Aorta (tissue), 5 donors: ENCODE measurements around the gene LMX1B. TPM values are rescaled to one million over a fixed set of nuclear protein-coding genes. Genes with fewer than 3 reads are reported as not detected.

Source experiments
- ATAC-seq: fragments of 200-7000 bp; cut with Tn5 transposase; one replicate; pipeline ENCODE4 v1.9.1; 2022; ENCODE audit warnings: moderate library complexity; ENCODE audit not compliant: low FRiP score
- DNase-seq, 2 donors: peaks; one replicate each; pipeline ENCODE4 v3.0.0-alpha.2; 2020
- H3K27ac ChIP-seq, 2 donors: one replicate each; pipeline ENCODE4 v1.5.1; 2013; ENCODE audit warnings: low read length in 2 of 2, mild to moderate bottlenecking in 2 of 2, moderate library complexity in 2 of 2, control low read depth in 1 of 2, inconsistent platforms in 1 of 2, low read depth in 1 of 2
- H3K27me3 ChIP-seq, 2 donors: one replicate each; pipeline ENCODE4 v1.6.1; 2013; ENCODE audit warnings: control low read depth in 1 of 2, low read length in 1 of 2, mild to moderate bottlenecking in 1 of 2, moderate library complexity in 1 of 2; ENCODE audit not compliant: insufficient read depth in 2 of 2, control insufficient read depth in 1 of 2
- H3K36me3 ChIP-seq, 2 donors: one replicate each; pipeline ENCODE4 v1.6.1; 2013; ENCODE audit warnings: control low read depth in 1 of 2, low read length in 1 of 2, mild to moderate bottlenecking in 1 of 2; ENCODE audit not compliant: insufficient read depth in 2 of 2, control insufficient read depth in 1 of 2
- H3K4me1 ChIP-seq, 2 donors: one replicate each; pipeline ENCODE4 v1.6.1; 2013; ENCODE audit warnings: low read length in 2 of 2, control low read depth in 1 of 2, mild to moderate bottlenecking in 1 of 2, moderate library complexity in 1 of 2; ENCODE audit not compliant: insufficient read depth in 2 of 2, control insufficient read depth in 1 of 2
- H3K4me3 ChIP-seq, 2 donors: one replicate each; pipeline ENCODE4 v1.5.1; 2013; ENCODE audit warnings: low read length in 2 of 2, control low read depth in 1 of 2, mild to moderate bottlenecking in 1 of 2
- H3K9me3 ChIP-seq: one replicate; pipeline ENCODE4 v1.6.1; 2013; ENCODE audit warnings: mild to moderate bottlenecking, low read length; ENCODE audit not compliant: control insufficient read depth
- WGBS, 2 donors: extraction: QIAGEN DNeasy Blood & Tissue Kit; methylation state at CpG; one replicate each; pipeline ENCODE4 v1.1.7; 2013; 5-methylcytosine and 5-hydroxymethylcytosine counted together
- intact Hi-C, 2 donors: fragments of 100-400 bp; cut with DNase I; formaldehyde crosslinking; loops; one replicate each; pipeline versions ENCODE4 v1.14.2 to v1.15.0; 2022
- polyA plus RNA-seq, 2 donors: library from polyadenylated mRNA; stranded (reverse); fragments of 200-250 nt; gene quantifications; one replicate each; pipeline ENCODE4 v1.2.3, GENCODE V29; 2013
- total RNA-seq, 2 donors: library from RNA; stranded (reverse); fragmentation: NEBNext Ultra II Directional; extraction: Animal tissue kit (Norgen Biotek cat#: 25700); gene quantifications; one replicate each; pipeline ENCODE4 v1.2.1, GENCODE V29; 2021
- donor health status: healthy with polysubstance abuse.
- donor health status: Bipolar disorder and iron deficiency.
- donor health status: DM: no; HTN: no; CAD: no.
- donor health status: DM: no; HTN: no; CAD: no.
- donor health status: DM: yes; HTN: yes; CAD: no.

Gene LMX1B
- total and polyA plus RNA-seq, 4 donors, result 0.32 to 1.6 TPM; not detected in 2

GRCh38 chr9:126608551-126608950 is 5.2 kb upstream of the LMX1B start:
- DNase-seq, result peak in 1 of 2 donors; percentile 51
- H3K4me3 ChIP-seq, result no peak overlapping the region

DNA sequence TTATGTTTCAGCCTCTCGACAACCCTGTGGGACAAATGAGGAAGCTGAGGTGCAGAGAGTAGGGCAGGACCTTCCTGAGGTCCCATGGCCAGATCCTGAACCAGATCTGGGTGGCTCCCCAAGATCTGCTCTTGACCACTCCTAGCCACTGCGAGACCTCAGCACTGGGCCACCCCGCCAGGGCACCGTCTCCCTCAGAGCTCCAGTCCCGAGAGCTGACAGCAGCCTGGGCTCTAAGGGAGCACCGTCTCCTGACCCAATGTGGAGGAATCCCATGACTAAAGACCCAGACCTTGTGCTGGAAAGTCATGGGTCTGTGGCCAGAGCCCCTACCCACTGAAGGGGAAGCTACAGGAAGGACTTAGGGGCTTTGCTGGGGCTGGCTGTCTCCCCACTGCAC is 4.5 kb upstream of the LMX1B start:
- Histone ChIP-seq H3K4me1 (no peaks in the 10 kb centered on the region), H3K27ac (no peak overlapping the region), H3K4me3 (no peak overlapping the region), H3K27me3 (no peaks in the 10 kb centered on the region), H3K9me3 (no peaks in the 10 kb centered on the region), H3K36me3 (no peaks in the 10 kb centered on the region)
- DNase-seq (no peak), ATAC-seq (no peak)
- intact Hi-C loops, result loop anchor here in 1 of 2 donors (5.0 kb wide), 1 partner anchor 173 kb away; no protein-coding TSS in a partner anchor
- WGBS, 2 donors, result 94 to 95% methylated on average over 6 of the region's 6 CpGs

More at GRCh38 chr9:126608551-126608950, 5.2 kb upstream of the LMX1B start:
- no peaks in the 10 kb centered on the region for H3K9me3 ChIP-seq
- no peaks in the 10 kb centered on the region for H3K27me3 ChIP-seq
- intact Hi-C loops, result loop anchor here in 1 of 2 donors (5.0 kb wide), 1 partner anchor 174 kb away; no protein-coding TSS in a partner anchor
- H3K36me3 ChIP-seq, result no peaks in the 10 kb centered on the region
- H3K4me1 ChIP-seq, result no peaks in the 10 kb centered on the region
- H3K27ac ChIP-seq, result no peak overlapping the region
- no peak for ATAC-seq
- 89 to 94% methylated on average over 8 of the region's 8 CpGs for WGBS, 2 donors

- Histone ChIP-seq H3K27ac (no peak overlapping the region), H3K4me1 (no peaks in the 10 kb centered on the region), H3K4me3 (no peak overlapping the region), H3K27me3 (no peaks in the 10 kb centered on the region), H3K9me3 (no peaks in the 10 kb centered on the region), H3K36me3 (no peaks in the 10 kb centered on the region)
- intact Hi-C loops, result loop anchor here in 1 of 2 donors (5.0 kb wide), 1 partner anchor 172 kb away; no protein-coding TSS in a partner anchor
- ATAC-seq (no peak), DNase-seq (peak in 1 of 2 donors; percentile 62)
- WGBS, 2 donors, result 32 to 35% methylated on average over 23 of the region's 23 CpGs
These were observed 3.9 kb upstream of the LMX1B start for GRCh38 chr9:126609711-126610388.

DNA sequence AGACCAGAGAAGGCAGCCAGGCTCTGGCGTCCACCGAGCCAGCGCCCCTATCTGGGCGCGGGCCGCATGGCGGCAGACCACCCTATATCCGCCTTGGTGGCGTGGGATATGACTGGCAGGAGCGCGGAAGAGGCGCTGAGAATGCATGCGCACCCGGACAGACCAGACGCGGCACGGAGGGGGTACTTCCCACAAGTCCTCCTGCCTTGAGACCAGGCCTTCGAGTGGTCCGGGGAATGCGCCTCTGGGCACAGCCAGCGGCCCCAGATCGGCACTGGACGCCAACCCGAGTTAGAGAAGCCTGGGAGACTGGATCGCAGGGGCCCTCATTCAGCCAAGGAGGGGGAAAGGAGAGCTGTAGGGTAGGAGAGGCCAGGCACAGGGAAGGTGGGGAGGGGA is 2.5 kb upstream of the LMX1B start:
- DNase-seq (no peak), ATAC-seq (no peak)
- WGBS, 2 donors, result 2 to 4% methylated on average over 25 of the region's 25 CpGs
- no peaks in the 10 kb centered on the region for H3K9me3 ChIP-seq
- H3K36me3 ChIP-seq, result no peaks in the 10 kb centered on the region
- no peaks in the 10 kb centered on the region for H3K4me1 ChIP-seq
- no peaks in the 10 kb centered on the region for H3K27me3 ChIP-seq
- intact Hi-C loops, result no loop called here
- no peak overlapping the region for H3K27ac ChIP-seq
- H3K4me3 ChIP-seq, result no peak overlapping the region

GRCh38 chr9:126611592-126612325 is 2.0 kb upstream of the LMX1B start:
- Histone ChIP-seq H3K4me1 (no peaks in the 10 kb centered on the region), H3K27ac (no peak overlapping the region), H3K9me3 (no peaks in the 10 kb centered on the region), H3K36me3 (no peaks in the 10 kb centered on the region), H3K4me3 (no peak overlapping the region), H3K27me3 (no peaks in the 10 kb centered on the region)
- ATAC-seq (peak; percentile 85), DNase-seq (peak; percentile 74 to 91)
- intact Hi-C loops, result no loop called here
- WGBS, 2 donors, result 3% methylated on average over 37 to 43 of the region's 43 CpGs

DNA sequence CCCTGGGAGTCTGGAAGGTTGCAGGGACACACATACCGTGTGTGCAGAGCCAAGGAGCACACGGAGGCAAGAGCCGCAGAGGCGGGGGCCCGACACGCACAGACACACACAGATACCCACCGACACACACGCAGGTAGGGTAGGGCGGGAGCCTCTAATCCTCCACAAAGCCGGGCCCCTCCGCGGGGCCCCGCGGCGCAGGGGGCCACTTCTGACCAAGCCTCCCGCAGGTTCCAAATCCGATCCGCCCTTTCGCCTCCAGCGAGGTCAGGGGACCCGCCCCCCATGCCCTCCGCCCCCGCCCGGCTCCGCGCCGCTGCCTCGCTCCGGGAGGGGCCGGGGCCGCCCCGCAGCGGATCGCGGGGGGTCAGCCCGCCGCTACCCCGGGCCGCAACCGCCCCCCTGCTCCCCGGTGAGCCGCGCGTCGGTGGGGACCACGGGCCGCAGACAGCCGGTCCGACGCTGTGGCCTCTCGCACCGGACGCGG is 1.4 kb upstream of the LMX1B start:
- H3K4me1 ChIP-seq, result no peaks in the 10 kb centered on the region
- peak overlapping the region in 1 of 2 donors; percentile 11 for H3K4me3 ChIP-seq
- no peaks in the 10 kb centered on the region for H3K36me3 ChIP-seq
- WGBS, 2 donors, result 2% methylated on average over 26 to 54 of the region's 54 CpGs
- ATAC-seq, result no peak
- no peaks in the 10 kb centered on the region for H3K9me3 ChIP-seq
- no peaks in the 10 kb centered on the region for H3K27me3 ChIP-seq
- intact Hi-C loops, result no loop called here
- H3K27ac ChIP-seq, result no peak overlapping the region
- peak in 1 of 2 donors; percentile 75 for DNase-seq

GRCh38 chr9:126612813-126613641 is 701 bp upstream of the LMX1B start:
- Histone ChIP-seq H3K4me3 (peak overlapping the region; percentile 14 to 35), H3K4me1 (no peaks in the 10 kb centered on the region), H3K36me3 (no peaks in the 10 kb centered on the region), H3K9me3 (no peaks in the 10 kb centered on the region), H3K27ac (no peak overlapping the region), H3K27me3 (no peaks in the 10 kb centered on the region)
- intact Hi-C loops, result no loop called here
- DNase-seq (peak in 1 of 2 donors; percentile 69), ATAC-seq (no peak)
- 1 to 2% methylated on average over 53 to 68 of the region's 68 CpGs for WGBS, 2 donors

GRCh38 chr9:126614088-126614454 is 343 bp downstream of the LMX1B start:
- peak overlapping the region in 1 of 2 donors; percentile 35 for H3K4me3 ChIP-seq
- WGBS, 2 donors, result 1 to 5% methylated on average over 11 to 61 of the region's 64 CpGs
- peak in 1 of 2 donors; percentile 73 for DNase-seq

More at GRCh38 chr9:126614088-126614454, 343 bp downstream of the LMX1B start:
- Histone ChIP-seq H3K4me1 (no peaks in the 10 kb centered on the region), H3K27ac (no peak overlapping the region), H3K27me3 (no peaks in the 10 kb centered on the region), H3K9me3 (no peaks in the 10 kb centered on the region), H3K36me3 (no peaks in the 10 kb centered on the region)
- ATAC-seq, result no peak
- intact Hi-C loops, result no loop called here
